Heart left ventricle (tissue), 16 donors: Measurements from ENCODE around the gene CCDC69. TPM values are rescaled to one million over a fixed set of nuclear protein-coding genes. Genes with fewer than 3 reads are reported as not detected.
A peak's percentile ranks its signal among the peaks of the same experiment; 100 is the strongest.

ENCODE experiments used
- ATAC-seq, 4 donors: fragments of 200-7000 bp; cut with Tn5 transposase; one replicate each; pipeline ENCODE4 v1.9.1; 2020 to 2022; ENCODE audit warnings: moderate library complexity in 4 of 4, mild to moderate bottlenecking in 3 of 4, moderate number of reproducible peaks in 1 of 4
- DNase-seq, 5 donors: peaks; one replicate each; pipeline ENCODE4 v3.0.0-alpha.2; 2020
- H3K27ac ChIP-seq, 12 donors: fragments of 200-600 bp; sonication (generic) in 4 of 12; one replicate each; pipeline versions ENCODE4 v1.5.0 to v1.8.0; 2016 to 2022; ENCODE audit warnings: mild to moderate bottlenecking in 2 of 12
- H3K27me3 ChIP-seq, 9 donors: fragments of 200-600 bp; sonication (generic) in 2 of 9; one replicate each; pipeline versions ENCODE4 v1.5.1 to v1.8.0; 2016 to 2022; ENCODE audit warnings: mild to moderate bottlenecking in 3 of 9
- H3K36me3 ChIP-seq, 9 donors: fragments of 200-600 bp; sonication (generic) in 2 of 9; one replicate each; pipeline versions ENCODE4 v1.5.0 to v1.8.0; 2018 to 2022; ENCODE audit warnings: mild to moderate bottlenecking in 2 of 9
- H3K4me1 ChIP-seq, 12 donors: fragments of 200-600 bp; sonication (generic) in 4 of 12; one replicate each; pipeline versions ENCODE4 v1.5.0 to v1.8.0; 2016 to 2022; ENCODE audit warnings: mild to moderate bottlenecking in 3 of 12
- H3K4me3 ChIP-seq, 12 donors: fragments of 200-600 bp; sonication (generic) in 4 of 12; one replicate each; pipeline versions ENCODE4 v1.5.0 to v1.8.0; 2017 to 2022; ENCODE audit warnings: mild to moderate bottlenecking in 9 of 12, moderate library complexity in 4 of 12
- H3K9me3 ChIP-seq, 12 donors: fragments of 200-600 bp; sonication (generic) in 4 of 12; one replicate each; pipeline versions ENCODE4 v1.5.0 to v1.8.0; 2016 to 2022; ENCODE audit warnings: mild to moderate bottlenecking in 1 of 12
- CTCF ChIP-seq, 12 donors: fragments of 200-600 bp; sonication (generic) in 4 of 12; IDR thresholded peaks; one replicate each; pipeline versions ENCODE4 v1.5.0 to v1.8.0; 2018 to 2022; ENCODE audit warnings: antibody characterized with exemption in 12 of 12, mild to moderate bottlenecking in 5 of 12
- POLR2A ChIP-seq, 2 donors: fragments of 450-650 bp; IDR thresholded peaks; one replicate each; pipeline ENCODE4 v1.6.1; 2017; ENCODE audit warnings: antibody characterized with exemption in 2 of 2, mild to moderate bottlenecking in 2 of 2, moderate library complexity in 2 of 2
- WGBS, 4 donors: extraction: QIAGEN DNeasy Blood & Tissue Kit in 2 of 4; methylation state at CpG; one replicate each; pipeline versions ENCODE4 v1.1.5 to v1.1.7; 2013 to 2018; 5-methylcytosine and 5-hydroxymethylcytosine counted together
- intact Hi-C, 10 donors: fragments of 100-400 bp; cut with DNase I; formaldehyde crosslinking; loops; one replicate each; pipeline versions ENCODE4 v1.11.1 to v1.14.2; 2022
- long read RNA-seq, 3 donors: library from polyadenylated mRNA; unstranded; transcript quantifications; one replicate each; pipeline ENCODE4 v2.0.0, GENCODE V29; 2020 to 2021
- polyA plus RNA-seq, 2 donors: library from polyadenylated mRNA; stranded (reverse); fragments of 200-250 nt; gene quantifications; one replicate each; pipeline ENCODE4 v1.2.3, GENCODE V29; 2013
- total RNA-seq, 9 donors: library from RNA; depleted of rRNA in 2 of 9; stranded (reverse); fragments of >200 nt in 2 of 9; fragmentation: NEBNext Ultra II Directional in 3 of 9; extraction: Animal tissue kit (Norgen Biotek cat#: 25700) in 3 of 9; gene quantifications; one replicate each; pipeline versions ENCODE4 v1.1.0 to v1.2.4, GENCODE V29; 2016 to 2023
- donor health status: ischemic (EF 13 %, LVEDD 7.1; RV severe dilation, severe dysfunction).
- donor health status: healthy with polysubstance abuse.
- donor health status: DM: no; HTN: yes; CAD: no.
- donor health status: DM: no; HTN: no; CAD: no.
- donor health status: ischemic (EF 25% LVEDD 6.9; RV normal size, moderate dysfunction).
- donor health status: ischemic (EF 25% LVEDD 5.7; RV mildly dilated, moderate dysfunction).
- donor health status: healthy.
- donor health status: DM: yes; HTN: yes; CAD: no.
- donor health status: ischemic (EF 35%, LVEDD 5.7; RV mildly dilated, moderate dysfunction).
- donor health status: nonischemic (EF 11% LVEDD 7.7; RV severe dilation, severe dysfunction).
- donor health status: DM: yes; HTN: yes; CAD: no.
- donor health status: PGD.
- donor health status: ischemic (EF 29% LVEDD 5.4; RV normal size, mild dysfunction).
- donor health status: nonischemic (EF 23%, LVEDD 6.1; RV moderate dilation, normal function).

Gene CCDC69
- 100 to 1,000 TPM in 7 of 9 donors, 10 to 100 TPM in 2; 82.5 to 207 (median 119) TPM for total RNA-seq
- 100 to 1,000 TPM in 1 of 2 donors, 10 to 100 TPM in 1; 92.9 to 245 TPM for polyA plus RNA-seq
- long read RNA-seq, donor 1, transcript CCDC69-201 (9 exons, 3,451 nt), result major isoform, 135 of 225 reads
- long read RNA-seq, donor 1, partial matches to known transcripts, result 9 of 225 reads
- long read RNA-seq, donor 1, other reads (novel, unspliced or antisense), result 79 of 225 reads
- long read RNA-seq, donor 2, transcript CCDC69-203 (2 exons, 3,252 nt), result minor isoform, 5 of 379 reads
- long read RNA-seq, donor 2, transcript CCDC69-201 (9 exons, 3,451 nt), result major isoform, 224 of 379 reads
- long read RNA-seq, donor 2, partial matches to known transcripts, result 19 of 379 reads
- long read RNA-seq, donor 2, other reads (novel, unspliced or antisense), result 129 of 379 reads
- long read RNA-seq, donor 3, transcript CCDC69-201 (9 exons, 3,451 nt), result major isoform, 129 of 188 reads
- long read RNA-seq, donor 3, partial matches to known transcripts, result 4 of 188 reads
- long read RNA-seq, donor 3, other reads (novel, unspliced or antisense), result 54 of 188 reads

GRCh38 chr5:151223447-151224264, at the start of gene CCDC69:
Gene CCDC69, minus strand, starts transcription at chr5:151224092. Its CDS starts 122 bp downstream, at chr5:151223970.
- peak within 1 kb of the TSS; percentile 68 to 95 (median 82) for H3K4me3 ChIP-seq
- H3K4me1 ChIP-seq, result peaks cover 6 to 60% (median 43%) of the 10 kb centered on the region in 12 donors
- no peaks in the 10 kb centered on the region for H3K27me3 ChIP-seq
- ATAC-seq (peak; percentile 83 to 92 (median 88)), DNase-seq (peak; percentile 83 to 90 (median 86))
- intact Hi-C loops, result loop anchor here in 2 of 10 donors (5.0 to 10.0 kb wide), 2 partner anchors 41 to 59 kb away; no protein-coding TSS in a partner anchor
- WGBS, 4 donors, result 0 to 4% (median 1%) methylated on average over 28 to 58 of the region's 58 CpGs
- TF ChIP-seq CTCF (IDR thresholded peaks at IDR 0.05) (peak in 7 of 12 donors; percentile 23 to 51 (median 33)), POLR2A (IDR thresholded peaks at IDR 0.05) (peak; percentile 77 to 92)
- no peaks in the 10 kb centered on the region for H3K36me3 ChIP-seq
- H3K9me3 ChIP-seq, result no peaks in the 10 kb centered on the region
- H3K27ac ChIP-seq, result peak within 1 kb of the TSS; percentile 76 to 96 (median 90)

GRCh38 chr5:151271336-151271735, 47.4 kb upstream of the CCDC69 start:
- DNase-seq (no peak), ATAC-seq (no peak)
- Histone ChIP-seq H3K9me3 (no peaks in the 10 kb centered on the region), H3K4me3 (no peak overlapping the region), H3K36me3 (peaks cover 0 to 46% (median 37%) of the 10 kb centered on the region in 9 donors), H3K27me3 (no peaks in the 10 kb centered on the region), H3K27ac (no peak overlapping the region), H3K4me1 (peaks cover 0 to 14% (median 0%) of the 10 kb centered on the region in 12 donors)
- intact Hi-C loops, result no loop called here
- no peak for TF ChIP-seq POLR2A (IDR thresholded peaks at IDR 0.05)
- no peak for TF ChIP-seq CTCF (IDR thresholded peaks at IDR 0.05)

GRCh38 chr5:151270599-151270998, 46.7 kb upstream of the CCDC69 start:
- no peaks in the 10 kb centered on the region for H3K27me3 ChIP-seq
- no peaks in the 10 kb centered on the region for H3K9me3 ChIP-seq
- intact Hi-C loops, result no loop called here
- ATAC-seq (no peak), DNase-seq (no peak)
- H3K4me1 ChIP-seq, result peaks cover 0 to 14% (median 0%) of the 10 kb centered on the region in 12 donors
- 78 to 98% (median 89%) methylated on average over 1 of the region's 1 CpG for WGBS, 4 donors
- peaks cover 0 to 53% (median 42%) of the 10 kb centered on the region in 9 donors for H3K36me3 ChIP-seq
- H3K27ac ChIP-seq, result no peak overlapping the region
- no peak overlapping the region for H3K4me3 ChIP-seq
- no peak for TF ChIP-seq CTCF (IDR thresholded peaks at IDR 0.05)
- no peak for TF ChIP-seq POLR2A (IDR thresholded peaks at IDR 0.05)
